ENCODE results near the gene TFPI.
"Not testable (repeated sequence)": the region's sequence is repeated elsewhere in the genome, so short reads cannot be mapped to it uniquely, and the experiment has no call there.

The TFPI gene

GRCh38 chr2:187554011-187554703, at the start of gene TFPI:
TSS of gene TFPI (minus strand) at chr2:187554435. CDS start at chr2:187503768, 50,667 bp downstream.
- DNase-seq = peak; percentile 76

- DNase-seq = no peak
These were observed 40.6 kb upstream of the TFPI start for GRCh38 chr2:187594801-187595200.

- DNase-seq = peak; percentile 43
These were observed 39.5 kb upstream of the TFPI start for GRCh38 chr2:187593697-187594096.

- no peak for DNase-seq
These were observed 38.9 kb upstream of the TFPI start for GRCh38 chr2:187593098-187593497.

- DNase-seq = no peak
These were observed 35.9 kb upstream of the TFPI start for GRCh38 chr2:187590175-187590574.

GRCh38 chr2:187586011-187586641, 31.9 kb upstream of the TFPI start:
- DNase-seq = peak; percentile 24

GRCh38 chr2:187581125-187581896, 27.1 kb upstream of the TFPI start:
- DNase-seq = peak; percentile 68

GRCh38 chr2:187580462-187581124, 26.4 kb upstream of the TFPI start:
- DNase-seq = peak; percentile 70

- DNase-seq = no peak
These were observed 23.1 kb upstream of the TFPI start for GRCh38 chr2:187577310-187577709.

- DNase-seq = no peak
These were observed 22.7 kb upstream of the TFPI start for GRCh38 chr2:187576906-187577305.

GRCh38 chr2:187575751-187576067, 21.5 kb upstream of the TFPI start:
- no peak for DNase-seq

- peak; percentile 39 for DNase-seq
These were observed 20.9 kb upstream of the TFPI start for GRCh38 chr2:187574969-187575750.

- no peak for DNase-seq
These were observed 19.5 kb upstream of the TFPI start for GRCh38 chr2:187573722-187574121.

GRCh38 chr2:187571996-187572395, 17.8 kb upstream of the TFPI start:
- DNase-seq = not testable (repeated sequence)

GRCh38 chr2:187569571-187569970, 15.3 kb upstream of the TFPI start:
- no peak for DNase-seq

- no peak for DNase-seq
These were observed 14.8 kb upstream of the TFPI start for GRCh38 chr2:187569042-187569441.

- no peak for DNase-seq
These were observed 12.9 kb upstream of the TFPI start for GRCh38 chr2:187567126-187567525.

GRCh38 chr2:187566712-187567111, 12.5 kb upstream of the TFPI start:
- no peak for DNase-seq

- no peak for DNase-seq
These were observed 12.0 kb upstream of the TFPI start for GRCh38 chr2:187566266-187566665.

- not testable (repeated sequence) for DNase-seq
These were observed 11.4 kb upstream of the TFPI start for GRCh38 chr2:187565618-187566017.

- DNase-seq = not testable (repeated sequence)
These were observed 2.3 kb upstream of the TFPI start for GRCh38 chr2:187556493-187556892.

- DNase-seq = no peak
These were observed 458 bp upstream of the TFPI start for GRCh38 chr2:187554704-187555082.
